ENCODE data around the gene HMOX1. TPM values are rescaled to one million over a fixed set of nuclear protein-coding genes. Genes with fewer than 3 reads are reported as not detected.

HMOX1 gene
- total and polyA plus RNA-seq, 2 of the 13 experiments (the other 11 are each of a cell fraction or from before 2014, with no cell fraction given) = 53.6 to 67.4 TPM

DNA sequence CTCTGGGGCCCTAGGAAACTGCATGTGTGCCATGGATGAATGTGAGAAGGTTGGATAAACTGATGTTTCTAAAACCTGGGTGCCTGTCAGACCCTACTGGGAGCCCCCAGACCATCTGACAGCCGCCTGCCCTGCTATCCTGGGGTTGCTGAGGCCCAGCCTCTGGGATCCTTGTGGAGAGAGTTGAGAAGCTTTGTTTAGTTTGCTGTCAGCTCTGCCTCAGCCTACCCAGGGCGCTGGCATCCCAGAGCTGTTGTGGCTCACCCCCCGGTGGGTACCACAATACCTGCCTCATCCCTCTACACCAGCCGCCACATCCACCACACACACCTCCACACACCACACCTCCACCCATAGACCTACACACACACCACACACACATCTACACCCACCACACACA, 38.5 kb upstream of the HMOX1 start (continued):
- TF ChIP-seq ZBTB46 (CRISPR knock-in tag; IDR thresholded peaks at IDR 0.05; ENCODE audit: borderline replicate concordance) (no peak), E2F1 (CRISPR knock-in tag; IDR thresholded peaks at IDR 0.05) (no peak), DR1 (CRISPR knock-in tag; IDR thresholded peaks at IDR 0.05) (no peak), ZNF644 (CRISPR knock-in tag; IDR thresholded peaks at IDR 0.05; ENCODE audit: low read depth) (no peak), CTCF (CRISPR knock-in tag; IDR thresholded peaks at IDR 0.05) (no peak), REL (CRISPR knock-in tag; conservative IDR thresholded peaks at IDR 0.05) (no peak), MTF2 (CRISPR knock-in tag; IDR thresholded peaks at IDR 0.05; ENCODE audit: borderline replicate concordance) (no peak), MAZ (IDR thresholded peaks at IDR 0.05; ENCODE audit: borderline replicate concordance, low read depth, low read length) (no peak), MAZ (CRISPR knock-in tag; IDR thresholded peaks at IDR 0.05; ENCODE audit: low read depth) (no peak)
- TF ChIP-seq, protein P1, sequence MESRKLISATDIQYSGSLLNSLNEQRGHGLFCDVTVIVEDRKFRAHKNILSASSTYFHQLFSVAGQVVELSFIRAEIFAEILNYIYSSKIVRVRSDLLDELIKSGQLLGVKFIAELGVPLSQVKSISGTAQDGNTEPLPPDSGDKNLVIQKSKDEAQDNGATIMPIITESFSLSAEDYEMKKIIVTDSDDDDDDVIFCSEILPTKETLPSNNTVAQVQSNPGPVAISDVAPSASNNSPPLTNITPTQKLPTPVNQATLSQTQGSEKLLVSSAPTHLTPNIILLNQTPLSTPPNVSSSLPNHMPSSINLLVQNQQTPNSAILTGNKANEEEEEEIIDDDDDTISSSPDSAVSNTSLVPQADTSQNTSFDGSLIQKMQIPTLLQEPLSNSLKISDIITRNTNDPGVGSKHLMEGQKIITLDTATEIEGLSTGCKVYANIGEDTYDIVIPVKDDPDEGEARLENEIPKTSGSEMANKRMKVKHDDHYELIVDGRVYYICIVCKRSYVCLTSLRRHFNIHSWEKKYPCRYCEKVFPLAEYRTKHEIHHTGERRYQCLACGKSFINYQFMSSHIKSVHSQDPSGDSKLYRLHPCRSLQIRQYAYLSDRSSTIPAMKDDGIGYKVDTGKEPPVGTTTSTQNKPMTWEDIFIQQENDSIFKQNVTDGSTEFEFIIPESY (CRISPR knock-in tag; IDR thresholded peaks at IDR 0.05) = no peak
- TF ChIP-seq, protein P2, sequence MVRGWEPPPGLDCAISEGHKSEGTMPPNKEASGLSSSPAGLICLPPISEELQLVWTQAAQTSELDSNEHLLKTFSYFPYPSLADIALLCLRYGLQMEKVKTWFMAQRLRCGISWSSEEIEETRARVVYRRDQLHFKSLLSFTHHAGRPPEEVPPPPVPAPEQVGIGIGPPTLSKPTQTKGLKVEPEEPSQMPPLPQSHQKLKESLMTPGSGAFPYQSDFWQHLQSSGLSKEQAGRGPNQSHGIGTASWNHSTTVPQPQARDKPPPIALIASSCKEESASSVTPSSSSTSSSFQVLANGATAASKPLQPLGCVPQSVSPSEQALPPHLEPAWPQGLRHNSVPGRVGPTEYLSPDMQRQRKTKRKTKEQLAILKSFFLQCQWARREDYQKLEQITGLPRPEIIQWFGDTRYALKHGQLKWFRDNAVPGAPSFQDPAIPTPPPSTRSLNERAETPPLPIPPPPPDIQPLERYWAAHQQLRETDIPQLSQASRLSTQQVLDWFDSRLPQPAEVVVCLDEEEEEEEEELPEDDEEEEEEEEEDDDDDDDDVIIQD (CRISPR knock-in tag; IDR thresholded peaks at IDR 0.05; ENCODE audit: low read depth) = no peak
